Measurements from ENCODE around the gene PRR7. TPM values are rescaled to one million over a fixed set of nuclear protein-coding genes. Genes with fewer than 3 reads are reported as not detected.
A peak's percentile ranks its signal among the peaks of the same experiment; 100 is the strongest.

The PRR7 gene
- total RNA-seq, 1 donor from 2014 or later: 5.5 TPM

- Mint-ChIP-seq H3K36me3 (ENCODE audit: low read depth) (peaks cover 8% of the 10 kb centered on the region), H3K9me3 (ENCODE audit: low read depth) (no peaks in the 10 kb centered on the region), H3K4me3 (ENCODE audit: unreplicated experiment) (no peak overlapping the region), H3K27ac (ENCODE audit: unreplicated experiment) (no peak overlapping the region), H3K27me3 (ENCODE audit: low read depth) (no peaks in the 10 kb centered on the region), H3K4me1 (ENCODE audit: low read depth) (peaks cover 13% of the 10 kb centered on the region)
- TF ChIP-seq CTCF (IDR thresholded peaks at IDR 0.05): no peak
- peak; percentile 87 for DNase-seq (ENCODE audit: low spot score)
These were observed 15.1 kb upstream of the PRR7 start for GRCh38 chr5:177431317-177432142.

DNA sequence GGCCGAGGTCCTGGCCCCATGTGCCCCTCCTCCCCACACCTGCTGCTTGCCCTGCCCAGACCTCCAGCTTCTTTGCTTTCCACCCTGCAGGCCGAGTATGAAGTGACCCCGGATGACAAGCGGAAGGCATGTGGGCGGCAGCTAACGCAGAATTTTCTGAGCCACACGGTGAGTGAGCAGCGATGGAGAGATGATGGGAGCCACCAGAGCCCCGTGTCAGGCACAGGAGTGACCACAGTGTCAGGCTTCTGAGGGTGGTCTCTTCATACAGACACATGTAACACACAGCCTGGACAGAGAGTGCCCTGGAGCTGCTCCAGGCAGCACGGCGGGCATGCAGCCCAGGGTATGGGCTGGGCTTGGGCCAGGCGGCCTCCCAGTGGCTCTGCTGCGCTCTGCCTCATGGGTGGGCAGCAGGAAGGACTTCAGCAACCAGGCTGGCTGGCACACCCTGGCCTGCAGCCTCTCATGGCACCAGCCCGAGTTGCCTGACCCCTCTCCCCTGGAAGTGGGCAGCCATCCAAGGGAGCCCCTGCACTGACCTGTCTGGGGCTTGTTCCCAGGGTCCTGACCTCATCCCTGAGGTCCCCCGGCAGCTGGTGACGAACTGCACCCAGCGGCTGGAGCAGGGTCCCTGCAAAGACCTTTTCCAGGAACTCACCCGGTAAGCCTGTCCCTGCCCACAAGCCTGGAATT, 14.3 kb upstream of the PRR7 start:
- Mint-ChIP-seq H3K27me3 (ENCODE audit: low read depth) (no peaks in the 10 kb centered on the region), H3K36me3 (ENCODE audit: low read depth) (peaks cover 12% of the 10 kb centered on the region), H3K9me3 (ENCODE audit: low read depth) (no peaks in the 10 kb centered on the region), H3K27ac (ENCODE audit: unreplicated experiment) (no peak overlapping the region), H3K4me1 (ENCODE audit: low read depth) (peaks cover 11% of the 10 kb centered on the region), H3K4me3 (ENCODE audit: unreplicated experiment) (no peak overlapping the region)
- DNase-seq (ENCODE audit: low spot score): peak; percentile 84
- TF ChIP-seq CTCF (IDR thresholded peaks at IDR 0.05): no peak

DNA sequence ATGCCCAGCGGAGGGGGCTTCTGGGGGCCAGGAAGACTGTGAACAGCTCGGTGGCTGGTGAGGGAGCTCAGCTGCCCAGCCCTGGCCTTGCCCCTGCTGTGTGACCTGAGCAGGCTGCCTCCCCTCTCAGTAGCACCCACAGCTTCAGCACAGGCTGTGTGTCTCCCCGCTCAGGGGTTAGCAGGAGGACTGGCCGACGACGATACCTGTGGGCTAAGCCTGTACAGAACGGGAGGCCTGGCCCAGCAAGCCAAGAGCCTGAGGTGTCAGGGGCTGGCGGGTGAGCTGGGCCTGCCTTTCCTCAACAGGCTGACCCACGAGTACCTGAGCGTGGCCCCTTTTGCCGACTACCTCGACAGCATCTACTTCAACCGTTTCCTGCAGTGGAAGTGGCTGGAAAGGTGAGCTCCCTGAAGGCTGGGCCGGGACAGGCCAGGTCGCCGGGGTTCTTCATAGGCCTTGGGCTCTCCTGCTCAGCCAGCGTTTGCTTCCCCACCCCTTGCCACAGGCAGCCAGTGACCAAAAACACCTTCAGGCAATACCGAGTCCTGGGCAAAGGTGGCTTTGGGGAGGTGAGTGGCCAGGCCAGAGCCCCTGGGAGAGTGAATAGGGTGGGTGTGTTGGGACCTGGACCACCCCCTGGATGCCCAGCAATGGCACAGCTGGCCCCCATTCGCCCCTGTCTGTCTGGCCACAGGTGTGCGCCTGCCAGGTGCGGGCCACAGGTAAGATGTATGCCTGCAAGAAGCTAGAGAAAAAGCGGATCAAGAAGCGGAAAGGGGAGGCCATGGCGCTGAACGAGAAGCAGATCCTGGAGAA, 13.6 kb upstream of the PRR7 start:
- Mint-ChIP-seq H3K27ac (ENCODE audit: unreplicated experiment) (no peak overlapping the region), H3K4me1 (ENCODE audit: low read depth) (peaks cover 9% of the 10 kb centered on the region), H3K36me3 (ENCODE audit: low read depth) (peaks cover 12% of the 10 kb centered on the region), H3K4me3 (ENCODE audit: unreplicated experiment) (no peak overlapping the region), H3K27me3 (ENCODE audit: low read depth) (no peaks in the 10 kb centered on the region), H3K9me3 (ENCODE audit: low read depth) (no peaks in the 10 kb centered on the region)
- peak; percentile 86 for DNase-seq (ENCODE audit: low spot score)
- TF ChIP-seq CTCF (IDR thresholded peaks at IDR 0.05): no peak

GRCh38 chr5:177433658-177434217, 12.9 kb upstream of the PRR7 start:
- DNase-seq (ENCODE audit: low spot score): peak; percentile 86
- Mint-ChIP-seq H3K27ac (ENCODE audit: unreplicated experiment) (no peak overlapping the region), H3K27me3 (ENCODE audit: low read depth) (no peaks in the 10 kb centered on the region), H3K4me1 (ENCODE audit: low read depth) (peaks cover 12% of the 10 kb centered on the region), H3K9me3 (ENCODE audit: low read depth) (no peaks in the 10 kb centered on the region), H3K4me3 (ENCODE audit: unreplicated experiment) (no peak overlapping the region), H3K36me3 (ENCODE audit: low read depth) (peaks cover 17% of the 10 kb centered on the region)
- TF ChIP-seq CTCF (IDR thresholded peaks at IDR 0.05): no peak

GRCh38 chr5:177434437-177434836, 12.2 kb upstream of the PRR7 start:
- no peak overlapping the region for H3K4me3 Mint-ChIP-seq (ENCODE audit: unreplicated experiment)
- no peak for TF ChIP-seq CTCF (IDR thresholded peaks at IDR 0.05)
- peaks cover 18% of the 10 kb centered on the region for H3K36me3 Mint-ChIP-seq (ENCODE audit: low read depth)

More at GRCh38 chr5:177434437-177434836, 12.2 kb upstream of the PRR7 start:
- DNase-seq (ENCODE audit: low spot score): peak; percentile 74
- peaks cover 10% of the 10 kb centered on the region for H3K4me1 Mint-ChIP-seq (ENCODE audit: low read depth)
- no peak overlapping the region for H3K27ac Mint-ChIP-seq (ENCODE audit: unreplicated experiment)
- no peaks in the 10 kb centered on the region for H3K27me3 Mint-ChIP-seq (ENCODE audit: low read depth)
- no peaks in the 10 kb centered on the region for H3K9me3 Mint-ChIP-seq (ENCODE audit: low read depth)

Measured in chondrocyte (in vitro differentiated cells).